Measurements from ENCODE around the gene DAPK1.

DNA sequence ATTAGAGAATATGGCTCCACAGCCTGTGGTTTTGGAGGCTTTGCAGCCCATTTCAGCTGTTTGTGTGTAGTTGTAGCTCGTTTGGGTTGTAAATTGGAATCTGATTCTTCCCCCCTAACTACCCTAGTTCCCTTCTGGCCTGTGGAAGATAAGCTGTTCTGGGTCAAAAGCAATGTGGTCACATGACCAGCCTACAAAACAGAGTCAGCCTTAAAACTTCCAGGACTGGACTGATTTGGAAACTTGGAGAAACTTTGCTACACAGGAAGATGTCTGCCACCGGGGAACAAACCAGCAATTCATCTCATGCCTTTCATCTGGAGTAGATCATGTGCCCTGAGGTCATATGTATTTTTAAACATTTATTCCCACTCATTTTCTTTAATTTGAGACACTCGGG lies 83.8 kb downstream of the DAPK1 start:
- TF ChIP-seq, protein P1, sequence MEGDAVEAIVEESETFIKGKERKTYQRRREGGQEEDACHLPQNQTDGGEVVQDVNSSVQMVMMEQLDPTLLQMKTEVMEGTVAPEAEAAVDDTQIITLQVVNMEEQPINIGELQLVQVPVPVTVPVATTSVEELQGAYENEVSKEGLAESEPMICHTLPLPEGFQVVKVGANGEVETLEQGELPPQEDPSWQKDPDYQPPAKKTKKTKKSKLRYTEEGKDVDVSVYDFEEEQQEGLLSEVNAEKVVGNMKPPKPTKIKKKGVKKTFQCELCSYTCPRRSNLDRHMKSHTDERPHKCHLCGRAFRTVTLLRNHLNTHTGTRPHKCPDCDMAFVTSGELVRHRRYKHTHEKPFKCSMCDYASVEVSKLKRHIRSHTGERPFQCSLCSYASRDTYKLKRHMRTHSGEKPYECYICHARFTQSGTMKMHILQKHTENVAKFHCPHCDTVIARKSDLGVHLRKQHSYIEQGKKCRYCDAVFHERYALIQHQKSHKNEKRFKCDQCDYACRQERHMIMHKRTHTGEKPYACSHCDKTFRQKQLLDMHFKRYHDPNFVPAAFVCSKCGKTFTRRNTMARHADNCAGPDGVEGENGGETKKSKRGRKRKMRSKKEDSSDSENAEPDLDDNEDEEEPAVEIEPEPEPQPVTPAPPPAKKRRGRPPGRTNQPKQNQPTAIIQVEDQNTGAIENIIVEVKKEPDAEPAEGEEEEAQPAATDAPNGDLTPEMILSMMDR (IDR thresholded peaks at IDR 0.05; ENCODE audit: poor library complexity), result no peak
- TF ChIP-seq EZH2 (IDR thresholded peaks at IDR 0.05; ENCODE audit: borderline replicate concordance), result no peak
- no peak for TF ChIP-seq EZH2phosphoT487 (IDR thresholded peaks at IDR 0.05; ENCODE audit: low read depth, severe bottlenecking, unreplicated experiment)
